ENCODE measurements around the gene ABCC6.
"Not testable (repeated sequence)": the region's sequence is repeated elsewhere in the genome, so short reads cannot be mapped to it uniquely, and the experiment has no call there.

DNA sequence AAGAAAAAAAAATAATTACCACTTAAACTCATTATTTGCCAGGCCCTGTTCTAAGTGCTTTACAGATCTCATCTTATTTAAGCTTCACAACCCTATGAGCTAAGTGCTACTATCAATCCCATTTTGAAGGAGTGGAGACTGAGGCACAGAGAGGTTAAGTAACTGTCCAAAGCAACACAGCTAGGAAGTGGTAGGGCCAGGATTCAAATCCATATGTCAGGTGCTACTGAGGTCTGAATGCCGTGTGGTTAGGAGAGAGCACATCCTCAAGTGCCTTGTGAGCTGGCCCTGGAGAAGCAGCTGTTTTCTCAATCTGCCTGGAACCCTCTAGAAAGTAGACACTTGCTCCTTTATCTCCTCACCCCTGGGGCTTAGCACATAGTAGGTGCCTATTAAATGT is 11.9 kb downstream of the ABCC6 start:
- TF ChIP-seq, protein P1, sequence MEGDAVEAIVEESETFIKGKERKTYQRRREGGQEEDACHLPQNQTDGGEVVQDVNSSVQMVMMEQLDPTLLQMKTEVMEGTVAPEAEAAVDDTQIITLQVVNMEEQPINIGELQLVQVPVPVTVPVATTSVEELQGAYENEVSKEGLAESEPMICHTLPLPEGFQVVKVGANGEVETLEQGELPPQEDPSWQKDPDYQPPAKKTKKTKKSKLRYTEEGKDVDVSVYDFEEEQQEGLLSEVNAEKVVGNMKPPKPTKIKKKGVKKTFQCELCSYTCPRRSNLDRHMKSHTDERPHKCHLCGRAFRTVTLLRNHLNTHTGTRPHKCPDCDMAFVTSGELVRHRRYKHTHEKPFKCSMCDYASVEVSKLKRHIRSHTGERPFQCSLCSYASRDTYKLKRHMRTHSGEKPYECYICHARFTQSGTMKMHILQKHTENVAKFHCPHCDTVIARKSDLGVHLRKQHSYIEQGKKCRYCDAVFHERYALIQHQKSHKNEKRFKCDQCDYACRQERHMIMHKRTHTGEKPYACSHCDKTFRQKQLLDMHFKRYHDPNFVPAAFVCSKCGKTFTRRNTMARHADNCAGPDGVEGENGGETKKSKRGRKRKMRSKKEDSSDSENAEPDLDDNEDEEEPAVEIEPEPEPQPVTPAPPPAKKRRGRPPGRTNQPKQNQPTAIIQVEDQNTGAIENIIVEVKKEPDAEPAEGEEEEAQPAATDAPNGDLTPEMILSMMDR (IDR thresholded peaks at IDR 0.05; ENCODE audit: insufficient read depth, low read depth, low read length), result not testable (repeated sequence)
- TF ChIP-seq EZH2 (IDR thresholded peaks at IDR 0.05; ENCODE audit: insufficient read depth, low read length), result not testable (repeated sequence)

All from astrocyte (in vitro differentiated cells and primary cell).